ENCODE results near the gene GOPC. TPM values are rescaled to one million over a fixed set of nuclear protein-coding genes. Genes with fewer than 3 reads are reported as not detected.

Gene GOPC
- total and polyA plus RNA-seq, 2 of the 13 experiments (the other 11 are each of a cell fraction or from before 2014, with no cell fraction given) = 20.9 to 41.5 TPM

DNA sequence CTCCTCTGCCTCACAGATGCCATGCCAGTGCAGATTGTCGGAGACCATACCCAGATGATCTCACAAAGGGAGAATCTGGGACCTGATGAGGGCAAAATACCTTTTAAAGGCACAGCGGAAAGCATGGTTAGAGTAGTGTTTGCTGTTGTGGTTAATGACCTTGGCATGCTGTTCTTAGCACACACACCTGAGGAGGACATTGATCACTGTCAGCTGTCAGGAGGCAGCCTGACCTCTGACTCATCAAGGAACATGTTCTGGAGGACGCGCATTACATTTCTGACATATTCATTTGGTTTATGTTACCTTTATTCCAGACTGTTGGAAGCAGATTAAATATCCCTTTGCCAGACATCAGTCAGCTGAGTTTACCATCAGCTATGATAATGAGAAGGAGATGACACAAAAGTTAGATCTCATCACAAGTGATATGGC, 57.1 kb downstream of the GOPC start (continued):
- TF ChIP-seq, protein P1, sequence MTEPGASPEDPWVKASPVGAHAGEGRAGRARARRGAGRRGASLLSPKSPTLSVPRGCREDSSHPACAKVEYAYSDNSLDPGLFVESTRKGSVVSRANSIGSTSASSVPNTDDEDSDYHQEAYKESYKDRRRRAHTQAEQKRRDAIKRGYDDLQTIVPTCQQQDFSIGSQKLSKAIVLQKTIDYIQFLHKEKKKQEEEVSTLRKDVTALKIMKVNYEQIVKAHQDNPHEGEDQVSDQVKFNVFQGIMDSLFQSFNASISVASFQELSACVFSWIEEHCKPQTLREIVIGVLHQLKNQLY (CRISPR knock-in tag; IDR thresholded peaks at IDR 0.05) = peak; percentile 43; the same call in 1 of the 2 replicates
- TF ChIP-seq, protein P2, sequence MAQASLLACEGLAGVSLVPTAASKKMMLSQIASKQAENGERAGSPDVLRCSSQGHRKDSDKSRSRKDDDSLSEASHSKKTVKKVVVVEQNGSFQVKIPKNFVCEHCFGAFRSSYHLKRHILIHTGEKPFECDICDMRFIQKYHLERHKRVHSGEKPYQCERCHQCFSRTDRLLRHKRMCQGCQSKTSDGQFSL (CRISPR knock-in tag; IDR thresholded peaks at IDR 0.05) = no peak
- TF ChIP-seq, protein P3, sequence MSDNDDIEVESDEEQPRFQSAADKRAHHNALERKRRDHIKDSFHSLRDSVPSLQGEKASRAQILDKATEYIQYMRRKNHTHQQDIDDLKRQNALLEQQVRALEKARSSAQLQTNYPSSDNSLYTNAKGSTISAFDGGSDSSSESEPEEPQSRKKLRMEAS (IDR thresholded peaks at IDR 0.05) = peak; percentile 48; the same call in 1 of the 2 replicates
- TF ChIP-seq, protein P4, sequence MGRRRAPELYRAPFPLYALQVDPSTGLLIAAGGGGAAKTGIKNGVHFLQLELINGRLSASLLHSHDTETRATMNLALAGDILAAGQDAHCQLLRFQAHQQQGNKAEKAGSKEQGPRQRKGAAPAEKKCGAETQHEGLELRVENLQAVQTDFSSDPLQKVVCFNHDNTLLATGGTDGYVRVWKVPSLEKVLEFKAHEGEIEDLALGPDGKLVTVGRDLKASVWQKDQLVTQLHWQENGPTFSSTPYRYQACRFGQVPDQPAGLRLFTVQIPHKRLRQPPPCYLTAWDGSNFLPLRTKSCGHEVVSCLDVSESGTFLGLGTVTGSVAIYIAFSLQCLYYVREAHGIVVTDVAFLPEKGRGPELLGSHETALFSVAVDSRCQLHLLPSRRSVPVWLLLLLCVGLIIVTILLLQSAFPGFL (CRISPR knock-in tag; IDR thresholded peaks at IDR 0.05) = no peak
- TF ChIP-seq, protein P5, sequence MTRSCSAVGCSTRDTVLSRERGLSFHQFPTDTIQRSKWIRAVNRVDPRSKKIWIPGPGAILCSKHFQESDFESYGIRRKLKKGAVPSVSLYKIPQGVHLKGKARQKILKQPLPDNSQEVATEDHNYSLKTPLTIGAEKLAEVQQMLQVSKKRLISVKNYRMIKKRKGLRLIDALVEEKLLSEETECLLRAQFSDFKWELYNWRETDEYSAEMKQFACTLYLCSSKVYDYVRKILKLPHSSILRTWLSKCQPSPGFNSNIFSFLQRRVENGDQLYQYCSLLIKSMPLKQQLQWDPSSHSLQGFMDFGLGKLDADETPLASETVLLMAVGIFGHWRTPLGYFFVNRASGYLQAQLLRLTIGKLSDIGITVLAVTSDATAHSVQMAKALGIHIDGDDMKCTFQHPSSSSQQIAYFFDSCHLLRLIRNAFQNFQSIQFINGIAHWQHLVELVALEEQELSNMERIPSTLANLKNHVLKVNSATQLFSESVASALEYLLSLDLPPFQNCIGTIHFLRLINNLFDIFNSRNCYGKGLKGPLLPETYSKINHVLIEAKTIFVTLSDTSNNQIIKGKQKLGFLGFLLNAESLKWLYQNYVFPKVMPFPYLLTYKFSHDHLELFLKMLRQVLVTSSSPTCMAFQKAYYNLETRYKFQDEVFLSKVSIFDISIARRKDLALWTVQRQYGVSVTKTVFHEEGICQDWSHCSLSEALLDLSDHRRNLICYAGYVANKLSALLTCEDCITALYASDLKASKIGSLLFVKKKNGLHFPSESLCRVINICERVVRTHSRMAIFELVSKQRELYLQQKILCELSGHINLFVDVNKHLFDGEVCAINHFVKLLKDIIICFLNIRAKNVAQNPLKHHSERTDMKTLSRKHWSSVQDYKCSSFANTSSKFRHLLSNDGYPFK (CRISPR knock-in tag; IDR thresholded peaks at IDR 0.05; ENCODE audit: borderline replicate concordance) = no peak
- TF ChIP-seq ESRRA (CRISPR knock-in tag; IDR thresholded peaks at IDR 0.05; ENCODE audit: low read depth) = peak; percentile 47; the same call in 1 of the 2 replicates
- peak; percentile 86; the same call in 1 of the 2 replicates for TF ChIP-seq MEIS1 (CRISPR knock-in tag; IDR thresholded peaks at IDR 0.05; ENCODE audit: borderline replicate concordance)
- no peak for TF ChIP-seq EHMT2 (IDR thresholded peaks at IDR 0.05; ENCODE audit: borderline replicate concordance, low read depth, low read length)
- TF ChIP-seq ZNF205 (CRISPR knock-in tag; IDR thresholded peaks at IDR 0.05) = no peak
- peak; percentile 61 for TF ChIP-seq RXRB (CRISPR knock-in tag; IDR thresholded peaks at IDR 0.05; ENCODE audit: borderline replicate concordance)
- TF ChIP-seq FOXO1 (CRISPR knock-in tag; IDR thresholded peaks at IDR 0.05) = peak; percentile 46; the same call in 1 of the 2 replicates
- peak; percentile 99 for TF ChIP-seq MEIS2 (CRISPR knock-in tag; IDR thresholded peaks at IDR 0.05)
- no peak; the same call in 1 of the 2 replicates for TF ChIP-seq MYC (CRISPR knock-in tag; IDR thresholded peaks at IDR 0.05; ENCODE audit: borderline replicate concordance)
- no peak for TF ChIP-seq PTBP1 (IDR thresholded peaks at IDR 0.05; ENCODE audit: low read depth, low read length, poor library complexity, severe bottlenecking)
- peak; percentile 67 for TF ChIP-seq NCOA2 (CRISPR knock-in tag; IDR thresholded peaks at IDR 0.05)
- peak; percentile 72 for TF ChIP-seq NR2F6 (IDR thresholded peaks at IDR 0.05)
- TF ChIP-seq NR2F6 (CRISPR knock-in tag; IDR thresholded peaks at IDR 0.05) = peak; percentile 81
- no peak for TF ChIP-seq ATM (IDR thresholded peaks at IDR 0.05; ENCODE audit: borderline replicate concordance)
- TF ChIP-seq JUND (CRISPR knock-in tag; IDR thresholded peaks at IDR 0.05) = peak; percentile 77
- peak; percentile 74; the same call in 1 of the 2 replicates for TF ChIP-seq SRF (IDR thresholded peaks at IDR 0.05; ENCODE audit: low read depth, low read length)
- TF ChIP-seq, protein P6, sequence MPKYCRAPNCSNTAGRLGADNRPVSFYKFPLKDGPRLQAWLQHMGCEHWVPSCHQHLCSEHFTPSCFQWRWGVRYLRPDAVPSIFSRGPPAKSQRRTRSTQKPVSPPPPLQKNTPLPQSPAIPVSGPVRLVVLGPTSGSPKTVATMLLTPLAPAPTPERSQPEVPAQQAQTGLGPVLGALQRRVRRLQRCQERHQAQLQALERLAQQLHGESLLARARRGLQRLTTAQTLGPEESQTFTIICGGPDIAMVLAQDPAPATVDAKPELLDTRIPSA (CRISPR knock-in tag; IDR thresholded peaks at IDR 0.05; ENCODE audit: borderline replicate concordance) = no peak
- TF ChIP-seq, protein P7, sequence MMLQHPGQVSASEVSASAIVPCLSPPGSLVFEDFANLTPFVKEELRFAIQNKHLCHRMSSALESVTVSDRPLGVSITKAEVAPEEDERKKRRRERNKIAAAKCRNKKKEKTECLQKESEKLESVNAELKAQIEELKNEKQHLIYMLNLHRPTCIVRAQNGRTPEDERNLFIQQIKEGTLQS (CRISPR knock-in tag; IDR thresholded peaks at IDR 0.05) = peak; percentile 84
- TF ChIP-seq EP300 (IDR thresholded peaks at IDR 0.05; ENCODE audit: low read depth in 2 of 2, low read length in 2 of 2) = peak in 1 of 2 experiments; percentile 71; a peak in 2 of 4 replicates
- peak; percentile 70; the same call in 1 of the 2 replicates for TF ChIP-seq EP300 (CRISPR knock-in tag; IDR thresholded peaks at IDR 0.05; ENCODE audit: borderline replicate concordance)
- TF ChIP-seq ZNF256 (CRISPR knock-in tag; conservative IDR thresholded peaks at IDR 0.05) = no peak
- TF ChIP-seq PLRG1 (conservative IDR thresholded peaks at IDR 0.05) = no peak
- no peak for TF ChIP-seq MEF2D (CRISPR knock-in tag; IDR thresholded peaks at IDR 0.05)
